SK-N-SH (cell line): ENCODE results near the gene FCER1A. TPM values are rescaled to one million over a fixed set of nuclear protein-coding genes. Genes with fewer than 3 reads are reported as not detected.

Experiments
- CTCF ChIA-PET: fragments of 300-600, 350-600 bp; formaldehyde crosslinking; extraction: SDS; loops from one replicate; lab custom pipeline; 2021; lab: Yijun Ruan, JAX
- POLR2A ChIA-PET: fragments of 350-600 bp; sonication (Branson Sonifier 250); formaldehyde crosslinking; extraction: SDS; loops from one replicate; lab custom pipeline; 2020; ENCODE audit warnings: antibody characterized with exemption, inconsistent platforms; lab: Yijun Ruan, JAX
- DNase-seq: peaks from one replicate; pipeline ENCODE4 v3.0.0; 2012
- H2AFZ ChIP-seq: fragments of 200-600 bp; sonication (generic); 2 replicates; pipeline ENCODE4 v1.8.1; 2016; ENCODE audit warnings: antibody characterized with exemption, mild to moderate bottlenecking, low read depth
- H3F3A ChIP-seq: fragments of 200-600 bp; sonication (generic); replicated peaks from 2 replicates; pipeline ENCODE3; 2016; ENCODE audit warnings: antibody characterized with exemption, mild to moderate bottlenecking; ENCODE audit not compliant: insufficient read depth
- H3K27ac ChIP-seq, 2 experiments: fragments of 200-500 bp in 1 of 2; fragments of 200-600 bp in 1 of 2; sonication (Bioruptor generic) in 1 of 2; sonication (generic), shearing (Covaris generic) in 1 of 2; 2 replicates each; pipeline versions ENCODE4 v1.5.1 to v1.6.1; 2014 to 2016; ENCODE audit warnings: low read depth in 2 of 2, inconsistent platforms in 1 of 2, low read length in 1 of 2, mild to moderate bottlenecking in 1 of 2, mixed read lengths in 1 of 2
- H3K27me3 ChIP-seq: fragments of 200-600 bp; sonication (generic), shearing (Covaris generic); 2 replicates; pipeline ENCODE4 v1.6.1; 2016; ENCODE audit warnings: mixed run types; ENCODE audit not compliant: insufficient read depth
- H3K36me3 ChIP-seq, 2 experiments: fragments of 200-500 bp in 1 of 2; fragments of 200-600 bp in 1 of 2; sonication (Bioruptor generic) in 1 of 2; sonication (generic) in 1 of 2; replicated peaks in 1 of 2; 2 replicates each; pipeline versions ENCODE3 to v1.5.1; 2014 to 2016; ENCODE audit warnings: low read length in 1 of 2, mild to moderate bottlenecking in 1 of 2; ENCODE audit not compliant: insufficient read depth in 2 of 2, control insufficient read depth in 1 of 2
- H3K4me1 ChIP-seq, 2 experiments: fragments of 200-500 bp in 1 of 2; fragments of 200-600 bp in 1 of 2; sonication (Bioruptor generic) in 1 of 2; sonication (generic), shearing (Covaris generic) in 1 of 2; 2 replicates each; pipeline versions ENCODE4 v1.5.1 to v1.6.1; 2014 to 2016; ENCODE audit warnings: low read depth in 1 of 2, low read length in 1 of 2, mixed run types in 1 of 2; ENCODE audit not compliant: insufficient read depth in 2 of 2, control insufficient read depth in 1 of 2
- H3K4me2 ChIP-seq: fragments of 200-600 bp; sonication (generic), shearing (Covaris generic); 2 replicates; pipeline ENCODE4 v1.6.1; 2017; ENCODE audit warnings: mixed run types
- H3K4me3 ChIP-seq, 2 experiments: fragments of 200-500 bp in 1 of 2; fragments of 200-600 bp in 1 of 2; sonication (Bioruptor generic) in 1 of 2; sonication (generic), shearing (Covaris generic) in 1 of 2; 2 replicates each; pipeline versions ENCODE4 v1.5.1 to v1.8.1; 2014 to 2016; ENCODE audit warnings: low read depth in 2 of 2, inconsistent platforms in 1 of 2, low read length in 1 of 2, mild to moderate bottlenecking in 1 of 2, mixed read lengths in 1 of 2, moderate library complexity in 1 of 2
- H3K79me2 ChIP-seq: fragments of 200-600 bp; sonication (generic); 2 replicates; pipeline ENCODE4 v1.8.1; 2017; ENCODE audit warnings: mild to moderate bottlenecking; ENCODE audit not compliant: insufficient read depth
- H3K9ac ChIP-seq: fragments of 200-600 bp; sonication (generic); 2 replicates; pipeline ENCODE4 v1.6.1; 2017; ENCODE audit warnings: mixed run types
- H3K9me2 ChIP-seq: fragments of 200-600 bp; sonication (generic); 2 replicates; pipeline ENCODE4 v1.6.1; 2017; ENCODE audit warnings: mixed run types
- H3K9me3 ChIP-seq: fragments of 200-600 bp; sonication (generic); 2 replicates; pipeline ENCODE4 v1.6.1; 2017; ENCODE audit warnings: mixed run types, mild to moderate bottlenecking, moderate library complexity
- H4K20me1 ChIP-seq: fragments of 200-600 bp; sonication (generic); 2 replicates; pipeline ENCODE4 v1.6.1; 2017; ENCODE audit warnings: mild to moderate bottlenecking, mixed run types; ENCODE audit not compliant: insufficient read depth
- CHD2 ChIP-seq: fragments of 150-350 bp; IDR thresholded peaks from 2 replicates; pipeline ENCODE4 v1.6.1; 2018; ENCODE audit warnings: low read length; ENCODE audit not compliant: partially characterized antibody
- FOSL2 ChIP-seq: IDR thresholded peaks from 2 replicates; pipeline ENCODE4 v1.4.0; 2012; ENCODE audit warnings: low read depth, mild to moderate bottlenecking, moderate library complexity, borderline replicate concordance
- FOXM1 ChIP-seq: IDR thresholded peaks from 2 replicates; pipeline ENCODE4 v1.4.0; 2012; ENCODE audit warnings: low read depth, mild to moderate bottlenecking
- GATA2 ChIP-seq: sonication (generic); formaldehyde crosslinking; IDR thresholded peaks from 2 replicates; pipeline ENCODE4 v1.5.0; 2020; ENCODE audit warnings: mild to moderate bottlenecking, missing genetic modification reagents
- JUND ChIP-seq: IDR thresholded peaks from 2 replicates; pipeline ENCODE4 v1.4.0; 2012
- NRF1 ChIP-seq: IDR thresholded peaks from 2 replicates; pipeline ENCODE4 v1.6.1; 2012; ENCODE audit warnings: low read depth, mild to moderate bottlenecking, low read length
- POLR2AphosphoS5 ChIP-seq: IDR thresholded peaks from 2 replicates; pipeline ENCODE4 v1.6.1; 2012; ENCODE audit warnings: low read depth, low read length
- RAD21 ChIP-seq: IDR thresholded peaks from 2 replicates; pipeline ENCODE4 v1.6.1; 2012; ENCODE audit warnings: mild to moderate bottlenecking, low read length
- RFX5 ChIP-seq: IDR thresholded peaks from 2 replicates; pipeline ENCODE4 v1.6.1; 2012; ENCODE audit warnings: mild to moderate bottlenecking, improper control_type of control experiment, low read length
- SIN3A ChIP-seq: IDR thresholded peaks from 2 replicates; pipeline ENCODE4 v1.6.1; 2012; ENCODE audit warnings: low read depth, mild to moderate bottlenecking, low read length, moderate library complexity, borderline replicate concordance
- TAF1 ChIP-seq: IDR thresholded peaks from 2 replicates; pipeline ENCODE4 v1.6.1; 2012; ENCODE audit warnings: low read depth, mild to moderate bottlenecking, low read length, moderate library complexity, borderline replicate concordance
- TEAD4 ChIP-seq: IDR thresholded peaks from 2 replicates; pipeline ENCODE4 v1.4.0; 2012; ENCODE audit warnings: mild to moderate bottlenecking, borderline replicate concordance; ENCODE audit not compliant: insufficient read depth
- YY1 ChIP-seq: IDR thresholded peaks from 2 replicates; pipeline ENCODE4 v1.4.0; 2012; ENCODE audit warnings: low read depth, mild to moderate bottlenecking
- WGBS: methylation state at CpG from one replicate; pipeline ENCODE4 v1.1.6; 2017; ENCODE audit warnings: low lambda C conversion rate; 5-methylcytosine and 5-hydroxymethylcytosine counted together
- polyA plus RNA-seq, 3 experiments: library from polyadenylated mRNA; depleted of rRNA; stranded (reverse); fragments of >200 nt; gene quantifications; 2 replicates each; pipeline ENCODE4 v1.2.3, GENCODE V29; 2012
- TF ChIP-seq, protein P1 (sequence below): IDR thresholded peaks from 2 replicates; pipeline ENCODE4 v1.6.1; 2012; ENCODE audit warnings: mild to moderate bottlenecking, low read depth, low read length, moderate library complexity
- TF ChIP-seq, protein P2 (sequence below): IDR thresholded peaks from 2 replicates; pipeline ENCODE4 v1.4.0; 2012; ENCODE audit warnings: low read depth, borderline replicate concordance
- TF ChIP-seq, protein P3 (sequence below): IDR thresholded peaks from 2 replicates; pipeline ENCODE4 v1.4.0; 2012; ENCODE audit warnings: low read depth
- TF ChIP-seq, protein P4 (sequence below): fragments of 150-350 bp; IDR thresholded peaks from 2 replicates; pipeline ENCODE4 v1.6.1; 2016; ENCODE audit warnings: mild to moderate bottlenecking, low read depth, low read length

Gene FCER1A
- polyA plus RNA-seq, 1 of the 3 experiments (the other 2 are of a cell fraction): not detected

DNA sequence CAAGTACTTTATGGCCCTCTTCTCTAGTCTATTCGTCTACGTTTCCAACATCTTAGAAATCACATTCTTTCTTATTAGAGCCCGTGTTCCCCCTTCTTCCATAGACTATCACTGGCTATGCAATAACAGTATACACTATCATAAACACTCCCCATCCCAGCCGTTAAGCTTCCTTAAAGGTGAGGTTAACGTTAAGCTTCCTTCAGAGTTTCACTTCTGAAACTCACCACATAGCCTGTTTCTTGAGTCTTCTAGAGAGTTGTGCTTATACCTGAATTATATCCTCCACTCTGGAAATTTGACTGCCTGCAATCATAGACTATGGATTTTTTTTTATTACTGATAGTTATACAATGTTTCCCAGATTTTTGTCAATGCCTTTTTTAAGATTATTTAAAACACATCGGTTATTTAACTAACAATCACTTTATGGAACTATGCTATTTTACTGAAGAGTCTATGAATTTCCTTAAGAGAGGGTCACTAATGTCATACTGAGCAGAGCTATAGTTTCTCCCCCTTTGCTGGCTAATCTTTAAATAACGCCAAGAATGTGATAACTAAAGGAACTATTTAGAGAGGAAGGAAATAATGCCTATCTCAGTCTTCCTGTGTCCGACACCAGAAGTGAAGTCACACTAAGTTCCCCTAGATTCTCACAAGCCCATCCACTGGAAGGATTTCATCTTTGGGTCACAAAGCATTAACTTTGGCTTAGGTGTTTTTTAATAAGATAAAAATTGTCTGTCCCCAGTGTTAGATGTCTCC lies 16.8 kb downstream of the FCER1A start:
- H4K20me1 ChIP-seq: no peaks in the 10 kb centered on the region
- H3K79me2 ChIP-seq: no peaks in the 10 kb centered on the region
- no peaks in the 10 kb centered on the region for H3K9me2 ChIP-seq
- no peaks in the 10 kb centered on the region for H3K27me3 ChIP-seq
- H3K4me3 ChIP-seq: no peak overlapping the region
- no peak overlapping the region for H2AFZ ChIP-seq
- H3K36me3 ChIP-seq: no peaks in the 10 kb centered on the region
- TF ChIP-seq, protein P1, sequence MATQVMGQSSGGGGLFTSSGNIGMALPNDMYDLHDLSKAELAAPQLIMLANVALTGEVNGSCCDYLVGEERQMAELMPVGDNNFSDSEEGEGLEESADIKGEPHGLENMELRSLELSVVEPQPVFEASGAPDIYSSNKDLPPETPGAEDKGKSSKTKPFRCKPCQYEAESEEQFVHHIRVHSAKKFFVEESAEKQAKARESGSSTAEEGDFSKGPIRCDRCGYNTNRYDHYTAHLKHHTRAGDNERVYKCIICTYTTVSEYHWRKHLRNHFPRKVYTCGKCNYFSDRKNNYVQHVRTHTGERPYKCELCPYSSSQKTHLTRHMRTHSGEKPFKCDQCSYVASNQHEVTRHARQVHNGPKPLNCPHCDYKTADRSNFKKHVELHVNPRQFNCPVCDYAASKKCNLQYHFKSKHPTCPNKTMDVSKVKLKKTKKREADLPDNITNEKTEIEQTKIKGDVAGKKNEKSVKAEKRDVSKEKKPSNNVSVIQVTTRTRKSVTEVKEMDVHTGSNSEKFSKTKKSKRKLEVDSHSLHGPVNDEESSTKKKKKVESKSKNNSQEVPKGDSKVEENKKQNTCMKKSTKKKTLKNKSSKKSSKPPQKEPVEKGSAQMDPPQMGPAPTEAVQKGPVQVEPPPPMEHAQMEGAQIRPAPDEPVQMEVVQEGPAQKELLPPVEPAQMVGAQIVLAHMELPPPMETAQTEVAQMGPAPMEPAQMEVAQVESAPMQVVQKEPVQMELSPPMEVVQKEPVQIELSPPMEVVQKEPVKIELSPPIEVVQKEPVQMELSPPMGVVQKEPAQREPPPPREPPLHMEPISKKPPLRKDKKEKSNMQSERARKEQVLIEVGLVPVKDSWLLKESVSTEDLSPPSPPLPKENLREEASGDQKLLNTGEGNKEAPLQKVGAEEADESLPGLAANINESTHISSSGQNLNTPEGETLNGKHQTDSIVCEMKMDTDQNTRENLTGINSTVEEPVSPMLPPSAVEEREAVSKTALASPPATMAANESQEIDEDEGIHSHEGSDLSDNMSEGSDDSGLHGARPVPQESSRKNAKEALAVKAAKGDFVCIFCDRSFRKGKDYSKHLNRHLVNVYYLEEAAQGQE: no peak
- no peak for TF ChIP-seq NRF1
- no peak for TF ChIP-seq POLR2AphosphoS5
- TF ChIP-seq TEAD4: no peak
- no peak for TF ChIP-seq SIN3A
- no peak for TF ChIP-seq GATA2
- no peak for TF ChIP-seq JUND
- TF ChIP-seq, protein P2, sequence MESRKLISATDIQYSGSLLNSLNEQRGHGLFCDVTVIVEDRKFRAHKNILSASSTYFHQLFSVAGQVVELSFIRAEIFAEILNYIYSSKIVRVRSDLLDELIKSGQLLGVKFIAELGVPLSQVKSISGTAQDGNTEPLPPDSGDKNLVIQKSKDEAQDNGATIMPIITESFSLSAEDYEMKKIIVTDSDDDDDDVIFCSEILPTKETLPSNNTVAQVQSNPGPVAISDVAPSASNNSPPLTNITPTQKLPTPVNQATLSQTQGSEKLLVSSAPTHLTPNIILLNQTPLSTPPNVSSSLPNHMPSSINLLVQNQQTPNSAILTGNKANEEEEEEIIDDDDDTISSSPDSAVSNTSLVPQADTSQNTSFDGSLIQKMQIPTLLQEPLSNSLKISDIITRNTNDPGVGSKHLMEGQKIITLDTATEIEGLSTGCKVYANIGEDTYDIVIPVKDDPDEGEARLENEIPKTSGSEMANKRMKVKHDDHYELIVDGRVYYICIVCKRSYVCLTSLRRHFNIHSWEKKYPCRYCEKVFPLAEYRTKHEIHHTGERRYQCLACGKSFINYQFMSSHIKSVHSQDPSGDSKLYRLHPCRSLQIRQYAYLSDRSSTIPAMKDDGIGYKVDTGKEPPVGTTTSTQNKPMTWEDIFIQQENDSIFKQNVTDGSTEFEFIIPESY: no peak
- TF ChIP-seq CHD2: no peak
- TF ChIP-seq YY1: no peak
- TF ChIP-seq FOSL2: no peak
- no peak for TF ChIP-seq FOXM1
- no peak overlapping the region for H3K4me2 ChIP-seq
- no peak overlapping the region for H3K9ac ChIP-seq
- CTCF ChIA-PET: no interaction called here
- H3K9me3 ChIP-seq: no peaks in the 10 kb centered on the region
- 4% methylated on average over 8 of the region's 8 CpGs for WGBS
- no peak for DNase-seq
- H3F3A ChIP-seq: no peaks in the 10 kb centered on the region
- H3K4me1 ChIP-seq: no peaks in the 10 kb centered on the region
- POLR2A ChIA-PET: no interaction called here
- no peak overlapping the region for H3K27ac ChIP-seq

DNA sequence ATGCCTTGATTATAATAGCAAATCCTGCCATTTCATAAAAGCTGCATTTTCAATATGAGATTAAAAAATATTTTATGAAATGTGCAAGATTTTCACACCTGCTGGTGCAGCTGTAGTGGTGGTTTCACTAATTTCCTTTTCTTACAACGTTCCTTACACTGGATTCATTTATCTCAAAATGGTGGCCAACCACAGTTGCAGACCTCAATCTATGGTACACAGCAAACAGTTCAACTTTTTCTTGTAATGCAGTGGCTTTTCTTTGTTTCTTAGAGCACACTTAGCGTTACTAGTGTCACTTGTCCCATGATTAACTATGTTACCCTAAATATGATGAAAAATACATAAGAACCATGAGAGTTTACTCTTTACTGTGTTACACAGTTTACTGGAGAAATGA lies 32.7 kb downstream of the FCER1A start:
- H2AFZ ChIP-seq: no peak overlapping the region
- no peak overlapping the region for H3K4me3 ChIP-seq
- H4K20me1 ChIP-seq: no peaks in the 10 kb centered on the region
- CTCF ChIA-PET: no interaction called here
- H3K9me2 ChIP-seq: no peaks in the 10 kb centered on the region
- TF ChIP-seq TAF1: no peak
- TF ChIP-seq, protein P1: no peak
- TF ChIP-seq RAD21: no peak
- TF ChIP-seq, protein P3, sequence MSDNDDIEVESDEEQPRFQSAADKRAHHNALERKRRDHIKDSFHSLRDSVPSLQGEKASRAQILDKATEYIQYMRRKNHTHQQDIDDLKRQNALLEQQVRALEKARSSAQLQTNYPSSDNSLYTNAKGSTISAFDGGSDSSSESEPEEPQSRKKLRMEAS: no peak
- TF ChIP-seq JUND: no peak
- TF ChIP-seq, protein P4, sequence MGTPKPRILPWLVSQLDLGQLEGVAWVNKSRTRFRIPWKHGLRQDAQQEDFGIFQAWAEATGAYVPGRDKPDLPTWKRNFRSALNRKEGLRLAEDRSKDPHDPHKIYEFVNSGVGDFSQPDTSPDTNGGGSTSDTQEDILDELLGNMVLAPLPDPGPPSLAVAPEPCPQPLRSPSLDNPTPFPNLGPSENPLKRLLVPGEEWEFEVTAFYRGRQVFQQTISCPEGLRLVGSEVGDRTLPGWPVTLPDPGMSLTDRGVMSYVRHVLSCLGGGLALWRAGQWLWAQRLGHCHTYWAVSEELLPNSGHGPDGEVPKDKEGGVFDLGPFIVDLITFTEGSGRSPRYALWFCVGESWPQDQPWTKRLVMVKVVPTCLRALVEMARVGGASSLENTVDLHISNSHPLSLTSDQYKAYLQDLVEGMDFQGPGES: no peak
- TF ChIP-seq RFX5: no peak
- H3K27ac ChIP-seq: no peak overlapping the region
- H3K4me1 ChIP-seq: no peaks in the 10 kb centered on the region
- no peaks in the 10 kb centered on the region for H3K9me3 ChIP-seq
- H3K36me3 ChIP-seq: no peaks in the 10 kb centered on the region
- no peaks in the 10 kb centered on the region for H3K27me3 ChIP-seq
- H3K9ac ChIP-seq: no peak overlapping the region
- no peak for DNase-seq
- 6% methylated on average over 2 of the region's 2 CpGs for WGBS
- H3K4me2 ChIP-seq: no peak overlapping the region
- POLR2A ChIA-PET: no interaction called here
- no peaks in the 10 kb centered on the region for H3K79me2 ChIP-seq
- H3F3A ChIP-seq: no peaks in the 10 kb centered on the region
